ENCODE results near the gene EYS.

DNA sequence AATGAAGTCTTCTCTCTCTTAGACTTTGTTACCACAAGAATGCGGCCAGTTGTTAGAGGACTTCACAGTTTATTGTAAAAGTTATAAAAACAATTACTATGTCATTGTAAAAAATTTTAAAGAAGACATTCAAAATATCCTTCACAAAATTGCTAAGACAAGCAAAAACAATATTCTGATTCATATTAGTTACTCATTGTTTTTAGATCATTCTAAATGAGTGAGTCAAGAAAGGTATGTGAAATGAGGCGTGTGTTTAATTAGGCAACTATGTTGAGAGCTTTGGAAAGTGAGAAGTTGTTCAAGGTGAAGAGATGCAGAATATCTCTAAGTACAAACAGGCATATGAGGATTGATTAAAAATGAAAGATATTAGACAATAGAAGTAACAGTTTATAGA is 875.3 kb downstream of the EYS start:
- no peak for TF ChIP-seq YY1 (IDR thresholded peaks at IDR 0.05; ENCODE audit: insufficient read depth, insufficient read length)
- no peak for TF ChIP-seq SUZ12 (IDR thresholded peaks at IDR 0.05; ENCODE audit: extremely low read depth, insufficient read depth, insufficient read length)
- no peak for TF ChIP-seq ZNF274 (IDR thresholded peaks at IDR 0.05; ENCODE audit: low read depth, low read length)
